Lower leg skin (tissue), 4 donors: ENCODE measurements around the gene TPSAB1. TPM values are rescaled to one million over a fixed set of nuclear protein-coding genes. Genes with fewer than 3 reads are reported as not detected.
"Not testable (repeated sequence)": the region's sequence is repeated elsewhere in the genome, so short reads cannot be mapped to it uniquely, and the experiment has no call there.

Experiments
- DNase-seq, 2 donors: peaks; one replicate each; pipeline ENCODE4 v3.0.0-alpha.2; 2019; ENCODE audit warnings: low spot score in 2 of 2
- H3K4me3 ChIP-seq: fragments of 200-600 bp; sonication (generic); 2 replicates; pipeline ENCODE4 v1.5.1; 2017; ENCODE audit warnings: mild to moderate bottlenecking, low read depth; ENCODE audit not compliant: poor library complexity, severe bottlenecking
- CTCF ChIP-seq, 3 donors: fragments of 450-650 bp; IDR thresholded peaks; one replicate each; pipeline ENCODE4 v1.5.1; 2016; ENCODE audit warnings: antibody characterized with exemption in 3 of 3, mild to moderate bottlenecking in 3 of 3, moderate library complexity in 2 of 3
- POLR2A ChIP-seq, 2 donors: fragments of 450-650 bp; IDR thresholded peaks; one replicate each; pipeline ENCODE4 v1.6.1; 2016 to 2017; ENCODE audit warnings: antibody characterized with exemption in 2 of 2, mild to moderate bottlenecking in 1 of 2, moderate library complexity in 1 of 2
- WGBS, 2 donors: methylation state at CpG; one replicate each; pipeline ENCODE4 v1.1.5; 2018; 5-methylcytosine and 5-hydroxymethylcytosine counted together
- intact Hi-C: fragments of 100-400 bp; cut with DNase I; formaldehyde crosslinking; loops from one replicate; pipeline ENCODE4 v1.15.0; 2023; ENCODE audit warnings: low total_unique reads
- total RNA-seq, 4 donors: library from RNA; depleted of rRNA; stranded (reverse); fragments of >200 nt; gene quantifications; one replicate each; pipeline ENCODE4 v1.1.0, GENCODE V29; 2016

The TPSAB1 gene
- total RNA-seq, 4 donors from 2014 or later = 16.4 to 93.5 (median 29.8) TPM

GRCh38 chr16:1229476-1229875 lies 11.0 kb upstream of the TPSAB1 start:
- H3K4me3 ChIP-seq, DNase-seq, intact Hi-C loops: not testable (repeated sequence)
- no CpG with 5 or more reads among the region's 13 CpGs for WGBS, 2 donors

GRCh38 chr16:1230084-1230470 lies 10.4 kb upstream of the TPSAB1 start, which contains the start of gene TPSB2:
TSS of gene TPSB2 (minus strand) at chr16:1230184. CDS start at chr16:1229951, 233 bp downstream.
- DNase-seq, H3K4me3 ChIP-seq, intact Hi-C loops: not testable (repeated sequence)
- WGBS, 2 donors = no CpG with 5 or more reads among the region's 11 CpGs

DNA sequence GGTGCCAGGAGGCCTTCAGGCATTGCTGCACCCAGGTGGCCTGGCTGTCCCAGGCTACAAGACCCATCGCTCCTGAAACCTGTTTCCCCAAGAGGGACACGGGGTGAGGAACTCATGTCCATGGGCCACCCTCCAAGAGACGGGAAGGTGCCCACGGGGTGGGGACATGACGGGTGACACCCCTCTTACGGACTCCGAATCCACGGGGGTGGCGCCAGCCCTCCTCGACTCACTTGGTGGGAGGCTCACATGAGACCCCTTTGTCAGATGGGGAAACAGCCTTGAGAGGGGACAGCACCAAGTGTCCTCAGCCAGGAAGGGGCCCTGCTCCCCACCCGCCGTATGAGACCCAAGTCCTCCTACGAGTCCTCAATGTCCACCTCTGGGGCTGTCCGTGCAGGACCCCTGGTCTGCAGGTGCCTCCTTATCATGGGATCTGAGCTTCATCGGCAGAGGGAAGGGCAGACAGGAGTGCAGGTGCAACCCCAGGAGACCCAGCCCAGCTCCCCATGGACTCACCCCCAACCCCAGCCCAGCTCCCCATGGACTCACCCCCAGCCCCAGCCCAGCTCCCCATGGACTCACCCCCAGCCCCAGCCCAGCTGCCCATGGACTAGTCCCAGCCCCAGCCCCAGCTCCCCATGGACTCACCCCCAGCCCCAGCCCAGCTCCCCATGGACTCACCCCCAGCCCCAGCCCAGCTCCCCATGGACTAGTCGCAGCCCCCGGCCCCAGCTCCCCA lies 9.9 kb upstream of the TPSAB1 start:
- DNase-seq, intact Hi-C loops, H3K4me3 ChIP-seq: not testable (repeated sequence)
- 63 to 80% methylated on average over 13 to 15 of the region's 17 CpGs for WGBS, 2 donors

DNA sequence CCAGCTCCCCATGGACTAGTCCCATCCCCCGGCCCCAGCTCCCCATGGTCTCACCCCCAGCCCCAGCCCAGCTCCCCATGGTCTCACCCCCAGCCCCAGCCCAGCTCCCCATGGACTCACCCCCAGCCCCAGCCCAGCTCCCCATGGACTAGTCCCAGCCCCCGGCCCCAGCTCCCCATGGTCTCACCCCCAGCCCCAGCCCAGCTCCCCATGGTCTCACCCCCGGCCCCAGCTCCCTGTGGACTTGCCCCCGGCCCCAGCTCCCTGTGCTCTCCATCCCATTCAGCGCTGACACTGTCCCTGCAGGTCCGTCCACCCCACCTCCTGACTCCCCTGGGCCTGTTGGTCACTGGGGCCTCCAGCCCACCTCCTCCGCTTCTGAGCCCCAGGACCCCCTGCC lies 9.2 kb upstream of the TPSAB1 start:
- DNase-seq, intact Hi-C loops, H3K4me3 ChIP-seq: not testable (repeated sequence)
- WGBS, 2 donors = 100% methylated on average over 1 of the region's 7 CpGs; no CpG with 5 or more reads in 1 of the 2 donors

GRCh38 chr16:1232049-1232748 lies 8.3 kb upstream of the TPSAB1 start:
- WGBS, 2 donors = no CpG with 5 or more reads among the region's 47 CpGs
- intact Hi-C loops, DNase-seq: not testable (repeated sequence)

DNA sequence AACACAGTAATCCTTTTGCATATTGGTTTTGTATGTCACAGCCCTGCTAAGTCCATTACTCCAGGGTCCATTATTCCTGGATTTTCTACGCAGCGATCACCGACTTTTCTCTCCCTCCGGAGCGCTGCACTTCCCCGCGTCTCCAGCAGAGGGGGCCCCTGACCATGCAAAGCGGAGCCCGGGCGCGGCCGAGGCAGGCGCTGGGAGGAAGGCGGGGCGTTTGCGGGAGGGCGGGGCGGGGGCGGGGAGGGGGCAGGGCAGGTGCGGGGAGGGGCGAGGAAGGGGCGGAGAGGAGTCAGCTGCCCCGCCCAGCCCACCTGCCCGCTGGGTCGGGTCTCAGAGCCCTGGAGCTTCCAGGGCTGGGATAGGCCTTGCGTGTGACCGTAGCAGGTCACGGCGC lies 3.8 kb upstream of the TPSAB1 start:
- DNase-seq, intact Hi-C loops, H3K4me3 ChIP-seq: not testable (repeated sequence)
- WGBS, 2 donors = no CpG with 5 or more reads among the region's 29 CpGs

More at GRCh38 chr16:1232049-1232748, 8.3 kb upstream of the TPSAB1 start:
- not testable (repeated sequence) for H3K4me3 ChIP-seq

GRCh38 chr16:1237990-1238389 lies 2.5 kb upstream of the TPSAB1 start:
- intact Hi-C loops = no loop called here
- 71 to 76% methylated on average over 9 of the region's 9 CpGs for WGBS, 2 donors
- TF ChIP-seq CTCF (IDR thresholded peaks at IDR 0.05) (no peak), POLR2A (IDR thresholded peaks at IDR 0.05) (no peak)
- no peak overlapping the region for H3K4me3 ChIP-seq
- DNase-seq = no peak

DNA sequence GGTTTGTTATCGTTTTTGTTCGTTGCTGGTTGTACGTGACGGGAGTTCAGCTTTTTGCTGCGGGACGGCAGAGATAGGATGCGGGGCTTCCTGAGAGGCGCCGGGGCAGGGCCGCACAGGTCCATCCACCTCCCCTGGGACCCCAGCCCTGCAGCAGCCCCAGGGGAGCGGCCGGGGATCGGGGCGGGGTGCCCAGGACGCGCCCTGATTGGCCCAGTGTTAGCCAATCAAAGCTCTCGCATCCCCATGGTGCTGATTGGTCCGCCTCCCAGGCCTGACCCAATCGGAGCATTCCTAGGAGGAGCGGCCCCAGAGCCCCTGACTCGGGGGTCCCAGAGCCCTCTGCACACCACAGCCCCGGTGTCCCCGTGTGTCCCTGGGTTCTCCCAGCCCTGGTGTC lies 1.6 kb upstream of the TPSAB1 start:
- DNase-seq, H3K4me3 ChIP-seq, intact Hi-C loops: not testable (repeated sequence)
- 57 to 62% methylated on average over 14 to 16 of the region's 23 CpGs for WGBS, 2 donors

GRCh38 chr16:1239575-1239974 lies 930 bp upstream of the TPSAB1 start:
- WGBS, 2 donors = 71 to 78% methylated on average over 6 to 8 of the region's 9 CpGs
- intact Hi-C loops, H3K4me3 ChIP-seq, DNase-seq: not testable (repeated sequence)

- intact Hi-C loops = not testable (repeated sequence)
Observed at GRCh38 chr16:1241081-1241480, 576 bp downstream of the TPSAB1 start.

GRCh38 chr16:1243363-1243762 lies 2.9 kb downstream of the TPSAB1 start:
- H3K4me3 ChIP-seq, intact Hi-C loops, DNase-seq: not testable (repeated sequence)
- WGBS, 2 donors = 62 to 69% methylated on average over 5 to 7 of the region's 11 CpGs

More at GRCh38 chr16:1241081-1241480, 576 bp downstream of the TPSAB1 start:
- 96% methylated on average over 5 of the region's 15 CpGs; no CpG with 5 or more reads in 1 of the 2 donors for WGBS, 2 donors
- DNase-seq, H3K4me3 ChIP-seq: not testable (repeated sequence)

DNA sequence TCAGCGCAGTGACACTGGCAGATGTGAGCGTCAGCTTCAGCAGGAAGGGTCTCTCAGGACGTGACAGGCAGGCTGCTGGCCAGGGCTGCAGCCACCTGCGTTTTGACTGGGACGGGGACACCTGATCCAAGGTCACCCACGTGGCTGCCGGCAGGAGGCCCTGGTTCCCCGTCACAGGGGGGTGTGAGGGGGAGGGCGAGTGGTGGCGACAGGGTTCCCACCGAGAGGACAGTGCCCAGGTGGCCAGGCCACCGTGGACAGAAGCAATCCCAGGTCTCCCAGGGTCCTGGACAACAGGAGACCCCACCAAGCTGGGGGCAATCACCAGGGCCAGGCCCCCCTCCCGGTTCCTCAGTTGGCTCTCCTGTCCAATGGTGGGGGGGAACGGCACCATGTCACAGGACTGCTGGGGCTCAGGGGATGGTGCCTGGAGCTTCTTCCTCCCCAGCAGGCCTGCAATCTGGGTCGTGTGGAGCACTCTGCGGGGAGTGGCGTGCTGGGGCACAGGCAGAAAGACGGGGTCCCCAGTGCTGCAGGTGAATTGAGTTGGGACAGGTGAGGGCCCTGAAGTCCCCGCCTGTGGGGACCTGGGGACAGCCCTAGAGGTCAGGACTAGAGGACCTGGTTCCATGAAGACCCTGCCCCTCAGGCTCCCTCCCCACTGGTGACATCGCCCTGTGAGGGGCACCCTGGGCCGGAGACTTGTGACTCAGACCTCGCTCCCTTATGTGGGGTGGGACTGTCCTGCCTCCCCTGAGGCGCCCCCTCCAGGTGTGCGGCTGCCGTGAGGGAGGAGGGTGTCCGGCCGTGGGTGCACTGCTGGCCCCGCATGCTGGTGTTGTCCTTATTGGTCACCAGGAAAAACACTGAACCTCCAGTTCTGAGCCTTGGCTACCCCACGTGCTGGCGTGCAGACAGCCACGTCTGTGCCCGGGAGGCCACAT lies 3.7 kb downstream of the TPSAB1 start:
- DNase-seq, intact Hi-C loops, H3K4me3 ChIP-seq: not testable (repeated sequence)
- 58 to 70% methylated on average over 17 to 24 of the region's 32 CpGs for WGBS, 2 donors
